HAP-1 (cell line): Measurements from ENCODE around the gene YKT6.

Source experiments
- DNase-seq, 2 experiments: peaks; one replicate each; pipeline ENCODE4 v3.0.0-alpha.2; 2016 to 2020; ENCODE audit warnings: low spot score in 2 of 2
- H3K27me3 ChIP-seq: fragments of 250-450 bp; sonication (Bioruptor Pico); 2 replicates; pipeline ENCODE4 v1.5.1; 2020; ENCODE audit warnings: low read depth, mild to moderate bottlenecking, moderate library complexity
- H3K36me3 ChIP-seq: fragments of 250-450 bp; sonication (Bioruptor Pico); replicated peaks from 2 replicates; pipeline ENCODE4 v1.5.1; 2020; ENCODE audit warnings: mild to moderate bottlenecking
- H3K4me1 ChIP-seq: fragments of 250-450 bp; sonication (Bioruptor Pico); 2 replicates; pipeline ENCODE4 v1.5.1; 2020; ENCODE audit warnings: mild to moderate bottlenecking
- H3K4me3 ChIP-seq: fragments of 250-450 bp; sonication (Bioruptor Pico); 2 replicates; pipeline ENCODE4 v1.5.1; 2020; ENCODE audit warnings: mild to moderate bottlenecking, moderate library complexity
- H3K9me3 ChIP-seq: fragments of 250-450 bp; sonication (Bioruptor Pico); 2 replicates; pipeline ENCODE4 v1.5.1; 2020; ENCODE audit warnings: mild to moderate bottlenecking, moderate library complexity
- in situ Hi-C: fragments of 300-500 bp; cut with MboI; formaldehyde crosslinking; loops from 3 replicates; pipeline ENCODE4 v1.14.3; 2020; ENCODE audit warnings: low sequenced_read_pairs, inconsistent platforms, mixed read lengths

YKT6 gene

GRCh38 chr7:44200699-44201461 is at the start of gene YKT6:
Gene YKT6, plus strand, starts transcription at chr7:44200978. Its CDS starts 158 bp downstream, at chr7:44201136.
- H3K4me1 ChIP-seq: peaks cover 4% of the 10 kb centered on the region
- peaks cover 6% of the 10 kb centered on the region; the same call in 1 of the 2 replicates for H3K9me3 ChIP-seq
- DNase-seq: peak; percentile 92 to 96
- H3K27me3 ChIP-seq: no peaks in the 10 kb centered on the region
- H3K36me3 ChIP-seq: peaks cover 16% of the 10 kb centered on the region
- in situ Hi-C loops: no loop called here
- peak within 1 kb of the TSS; percentile 90 for H3K4me3 ChIP-seq

- Histone ChIP-seq H3K9me3 (no peaks in the 10 kb centered on the region), H3K4me3 (no peak overlapping the region), H3K27me3 (no peaks in the 10 kb centered on the region), H3K36me3 (no peaks in the 10 kb centered on the region), H3K4me1 (no peaks in the 10 kb centered on the region)
- in situ Hi-C loops: no loop called here
- no peak for DNase-seq
These were observed 48.8 kb upstream of the YKT6 start for GRCh38 chr7:44151956-44152355.

GRCh38 chr7:44152971-44153947 is 47.5 kb upstream of the YKT6 start:
- DNase-seq: no peak
- no peak overlapping the region for H3K4me3 ChIP-seq
- in situ Hi-C loops: no loop called here
- no peaks in the 10 kb centered on the region for H3K4me1 ChIP-seq
- H3K36me3 ChIP-seq: no peaks in the 10 kb centered on the region
- H3K9me3 ChIP-seq: no peaks in the 10 kb centered on the region
- H3K27me3 ChIP-seq: no peaks in the 10 kb centered on the region

- Histone ChIP-seq H3K9me3 (no peaks in the 10 kb centered on the region), H3K4me1 (no peaks in the 10 kb centered on the region), H3K36me3 (no peaks in the 10 kb centered on the region), H3K4me3 (no peak overlapping the region), H3K27me3 (no peaks in the 10 kb centered on the region)
- in situ Hi-C loops: no loop called here
- DNase-seq: no peak
These were observed 46.8 kb upstream of the YKT6 start for GRCh38 chr7:44153948-44154335.

GRCh38 chr7:44154703-44155102 is 46.1 kb upstream of the YKT6 start:
- DNase-seq: no peak
- no peaks in the 10 kb centered on the region for H3K4me1 ChIP-seq
- H3K9me3 ChIP-seq: no peaks in the 10 kb centered on the region
- no peaks in the 10 kb centered on the region for H3K27me3 ChIP-seq
- H3K4me3 ChIP-seq: no peak overlapping the region
- H3K36me3 ChIP-seq: no peaks in the 10 kb centered on the region
- in situ Hi-C loops: no loop called here

- H3K9me3 ChIP-seq: no peaks in the 10 kb centered on the region
- no peak overlapping the region for H3K4me3 ChIP-seq
- no peaks in the 10 kb centered on the region for H3K36me3 ChIP-seq
- DNase-seq: no peak
- H3K4me1 ChIP-seq: no peaks in the 10 kb centered on the region
- in situ Hi-C loops: no loop called here
- H3K27me3 ChIP-seq: no peaks in the 10 kb centered on the region
These were observed 45.3 kb upstream of the YKT6 start for GRCh38 chr7:44155191-44156185.

- Histone ChIP-seq H3K36me3 (no peaks in the 10 kb centered on the region), H3K27me3 (0 out of 2 replicates have a peak, but pooled peaks cover 4% of the 10 kb centered on the region), H3K9me3 (no peaks in the 10 kb centered on the region), H3K4me1 (no peaks in the 10 kb centered on the region), H3K4me3 (no peak overlapping the region)
- in situ Hi-C loops: no loop called here
- DNase-seq: no peak
These were observed 44.2 kb upstream of the YKT6 start for GRCh38 chr7:44156453-44157010.

- DNase-seq: no peak
- no peak overlapping the region for H3K4me3 ChIP-seq
- in situ Hi-C loops: no loop called here
- no peaks in the 10 kb centered on the region for H3K9me3 ChIP-seq
- H3K27me3 ChIP-seq: 0 out of 2 replicates have a peak, but pooled peaks cover 4% of the 10 kb centered on the region
- H3K4me1 ChIP-seq: no peaks in the 10 kb centered on the region
- H3K36me3 ChIP-seq: no peaks in the 10 kb centered on the region
These were observed 43.4 kb upstream of the YKT6 start for GRCh38 chr7:44157116-44158080.

GRCh38 chr7:44158096-44158872 is 42.5 kb upstream of the YKT6 start:
- Histone ChIP-seq H3K9me3 (no peaks in the 10 kb centered on the region), H3K27me3 (0 out of 2 replicates have a peak, but pooled peaks cover 4% of the 10 kb centered on the region), H3K4me1 (no peaks in the 10 kb centered on the region), H3K4me3 (no peak overlapping the region), H3K36me3 (no peaks in the 10 kb centered on the region)
- in situ Hi-C loops: no loop called here
- DNase-seq: no peak

- DNase-seq: no peak
- H3K27me3 ChIP-seq: 0 out of 2 replicates have a peak, but pooled peaks cover 4% of the 10 kb centered on the region
- no peak overlapping the region for H3K4me3 ChIP-seq
- H3K9me3 ChIP-seq: no peaks in the 10 kb centered on the region
- H3K4me1 ChIP-seq: no peaks in the 10 kb centered on the region
- H3K36me3 ChIP-seq: no peaks in the 10 kb centered on the region
- in situ Hi-C loops: no loop called here
These were observed 41.7 kb upstream of the YKT6 start for GRCh38 chr7:44158873-44159631.
